IPS DF 19.7 (cell line): ENCODE measurements around the gene TMEM63C.
"Not testable (repeated sequence)": the region's sequence is repeated elsewhere in the genome, so short reads cannot be mapped to it uniquely, and the experiment has no call there.

Experiments used
- DNase-seq: peaks from one replicate; pipeline ENCODE4 v3.0.0-alpha.2; 2013; ENCODE audit warnings: low read depth, low spot score

The TMEM63C gene

DNA sequence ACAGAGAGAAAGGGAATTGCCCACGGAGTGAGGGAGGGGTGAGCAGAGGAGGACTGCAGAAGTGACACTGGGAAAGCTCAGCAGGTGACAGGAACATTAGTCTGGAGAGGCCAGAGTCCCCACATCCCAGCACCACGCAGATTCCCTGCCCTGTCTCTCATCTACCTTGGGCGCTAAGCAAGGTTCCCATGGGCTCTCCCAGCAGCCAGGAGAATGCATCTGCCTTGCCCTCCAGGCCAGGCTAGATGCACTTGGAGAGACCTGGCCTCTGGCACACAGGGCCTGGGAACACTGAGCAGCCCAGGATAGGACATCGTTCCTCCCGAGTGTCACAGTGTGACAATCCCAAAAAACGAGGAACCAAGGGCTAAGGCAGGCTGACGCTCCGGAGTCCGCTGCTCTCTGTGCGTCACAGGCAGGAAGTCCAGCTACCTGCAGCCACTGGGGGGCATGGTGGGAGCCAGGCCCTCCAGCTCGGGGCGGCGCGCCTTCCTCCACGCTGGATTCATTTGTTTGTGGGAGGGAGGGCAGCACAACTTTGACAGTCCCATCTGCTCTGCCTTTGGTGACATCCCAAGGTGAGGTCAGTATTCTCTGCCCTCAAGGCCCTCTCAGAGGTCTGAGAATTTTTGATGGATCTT lies 94.8 kb downstream of the TMEM63C start:
- no peak for DNase-seq

- DNase-seq = no peak
Observed at GRCh38 chr14:77276959-77277358, 95.4 kb downstream of the TMEM63C start.

- DNase-seq = no peak
Observed at GRCh38 chr14:77278461-77279230, 97.0 kb downstream of the TMEM63C start.

GRCh38 chr14:77279719-77280118 lies 98.1 kb downstream of the TMEM63C start:
- DNase-seq = no peak

DNA sequence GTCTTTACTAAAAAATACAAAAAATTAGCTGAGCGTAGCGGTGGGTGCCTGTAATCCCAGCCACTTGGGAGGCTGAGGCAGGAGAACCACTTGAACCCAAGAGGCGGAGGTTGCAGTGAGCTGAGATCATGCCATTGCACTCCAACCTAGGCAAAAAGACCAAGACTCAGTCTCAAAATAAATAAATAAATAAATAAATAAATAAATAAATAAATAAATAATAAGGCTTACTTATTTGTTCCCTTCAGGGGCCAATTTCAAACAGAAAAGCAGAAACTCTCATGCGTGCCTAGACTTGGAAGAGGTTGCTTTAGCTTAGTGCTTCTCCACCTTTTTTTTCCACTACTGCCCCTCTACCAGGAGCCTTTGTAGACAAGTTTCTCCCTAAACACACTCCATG lies 99.3 kb downstream of the TMEM63C start:
- not testable (repeated sequence) for DNase-seq

DNA sequence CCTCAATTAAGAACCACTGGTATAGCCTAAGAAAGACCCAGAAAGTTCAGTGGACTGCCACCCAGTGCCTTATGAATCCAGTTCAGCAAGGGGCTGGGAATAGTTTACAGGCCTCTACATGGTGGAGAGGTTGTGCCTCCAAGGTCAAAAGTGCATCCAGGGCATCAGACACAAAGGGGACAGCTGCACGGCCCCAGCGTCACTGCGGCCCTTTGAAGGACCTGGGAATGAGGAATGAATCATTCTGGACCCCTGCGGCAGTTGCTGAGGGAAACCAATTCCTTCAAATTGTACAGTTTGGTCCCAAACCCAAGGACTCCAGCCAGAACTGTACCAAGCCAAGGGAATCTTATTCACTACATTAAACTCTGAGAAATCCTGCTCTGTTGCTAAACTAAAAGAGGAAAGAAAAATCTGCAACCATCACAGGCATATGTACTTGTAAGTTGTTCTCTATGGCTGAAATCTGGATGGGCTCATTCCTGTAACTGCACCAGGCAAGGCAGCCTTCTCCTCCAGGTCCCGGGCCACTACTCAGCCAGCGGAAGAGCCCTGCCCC lies 100.3 kb downstream of the TMEM63C start:
- no peak for DNase-seq

GRCh38 chr14:77284066-77284465 lies 102.5 kb downstream of the TMEM63C start:
- DNase-seq = no peak

DNA sequence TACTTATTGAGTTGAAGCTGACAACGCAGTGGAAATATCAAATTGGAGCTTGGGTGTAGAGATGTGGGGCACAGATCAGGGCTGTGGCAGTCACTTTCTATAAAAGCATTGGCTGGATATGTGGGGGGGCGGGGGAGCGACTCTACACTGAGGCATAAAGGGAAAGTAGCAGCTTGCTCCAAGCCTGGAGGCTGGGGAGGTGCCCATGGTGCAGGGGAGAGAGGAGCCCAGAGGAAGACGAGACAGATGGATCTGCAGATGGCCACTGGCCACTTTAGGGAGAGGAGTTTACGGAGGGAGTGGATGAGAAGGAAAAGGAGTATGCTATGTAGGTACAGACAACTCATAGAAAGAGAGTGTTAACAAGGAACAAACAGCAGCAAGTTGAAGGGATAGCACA lies 102.9 kb downstream of the TMEM63C start:
- DNase-seq = no peak

DNA sequence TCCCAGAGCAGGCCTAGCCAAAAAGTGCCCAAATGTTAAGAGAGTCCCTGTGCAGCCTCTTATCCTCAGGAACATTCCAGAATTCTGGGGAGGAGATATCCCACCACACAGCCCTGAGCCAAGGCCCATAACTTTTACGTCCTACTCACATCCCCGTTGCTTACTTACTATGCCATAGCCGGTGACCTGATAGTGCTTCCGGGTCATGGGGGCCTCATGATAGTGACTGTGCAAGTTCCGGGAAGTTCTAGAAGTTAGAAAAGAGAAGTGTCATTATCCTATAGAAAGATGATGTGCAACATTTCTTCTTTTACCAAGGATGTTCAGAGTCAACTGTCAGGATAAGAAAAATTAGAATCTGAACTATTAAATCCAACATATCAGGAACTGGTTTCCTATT lies 105.0 kb downstream of the TMEM63C start:
- DNase-seq = no peak

GRCh38 chr14:77290705-77291104 lies 109.1 kb downstream of the TMEM63C start:
- no peak for DNase-seq

DNA sequence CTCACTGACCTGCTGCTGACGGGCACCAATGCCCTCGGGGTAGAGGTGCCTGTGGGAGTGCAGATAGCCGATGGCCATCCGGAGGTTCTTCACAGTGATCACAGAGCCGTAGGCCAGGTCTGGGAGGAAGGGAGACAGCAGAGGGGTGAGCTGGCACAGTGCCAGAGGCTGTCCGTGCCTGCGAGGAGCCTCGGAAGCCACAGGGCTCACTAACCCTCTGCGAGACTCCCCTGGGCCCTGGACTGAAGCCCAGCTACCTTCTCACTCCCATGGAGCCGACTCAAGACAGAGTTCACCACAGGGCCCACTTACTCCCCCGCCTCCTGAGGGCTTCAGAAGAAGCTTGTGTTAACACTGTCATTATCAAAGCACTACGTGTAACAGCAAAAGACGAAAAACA lies 114.6 kb downstream of the TMEM63C start:
- DNase-seq = no peak

DNA sequence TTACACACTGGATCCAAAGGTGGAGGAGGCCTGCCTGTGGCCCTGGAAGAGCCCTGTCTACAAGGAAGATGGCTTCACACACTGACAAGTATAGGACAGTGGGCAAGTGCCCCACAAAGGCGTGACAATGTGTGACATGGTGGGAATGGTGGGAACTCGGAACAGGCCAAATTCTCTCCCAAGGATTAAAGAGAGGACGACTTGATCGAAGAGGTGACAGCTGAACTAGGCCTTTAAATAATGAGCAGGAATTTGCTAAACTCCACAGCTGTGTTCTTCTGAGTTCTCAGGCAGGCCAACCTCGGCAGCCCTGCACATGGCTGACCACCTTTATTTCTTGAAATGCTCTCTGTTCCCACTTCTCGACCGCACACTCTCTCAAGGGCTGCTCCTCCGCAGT lies 115.3 kb downstream of the TMEM63C start:
- DNase-seq = no peak

GRCh38 chr14:77299771-77300170 lies 118.2 kb downstream of the TMEM63C start:
- no peak for DNase-seq

DNA sequence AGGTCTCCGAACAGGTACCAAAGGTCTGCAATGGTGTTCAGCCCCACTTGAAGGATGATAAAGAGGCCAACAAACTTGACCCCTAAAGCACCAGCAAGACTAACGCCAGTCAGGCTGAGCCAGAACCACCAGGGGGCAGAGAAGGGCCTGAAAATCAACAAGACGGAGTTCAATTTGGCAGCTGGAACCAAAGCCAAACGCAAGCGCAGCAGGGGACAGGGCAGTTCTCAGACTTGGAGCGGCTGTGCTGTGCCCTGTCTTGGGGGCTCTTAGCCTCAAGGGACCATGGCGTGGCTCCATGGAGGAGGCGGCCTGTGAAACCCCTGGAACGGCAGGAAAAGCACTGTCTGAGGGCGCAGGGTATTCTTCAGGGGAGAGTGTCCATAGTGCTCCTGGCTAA lies 119.5 kb downstream of the TMEM63C start:
- DNase-seq = peak; percentile 74

- no peak for DNase-seq
Observed at GRCh38 chr14:77302926-77303325, 121.3 kb downstream of the TMEM63C start.

GRCh38 chr14:77303417-77304156 lies 122.0 kb downstream of the TMEM63C start:
- DNase-seq = no peak

GRCh38 chr14:77305696-77306095 lies 124.1 kb downstream of the TMEM63C start:
- no peak for DNase-seq

DNA sequence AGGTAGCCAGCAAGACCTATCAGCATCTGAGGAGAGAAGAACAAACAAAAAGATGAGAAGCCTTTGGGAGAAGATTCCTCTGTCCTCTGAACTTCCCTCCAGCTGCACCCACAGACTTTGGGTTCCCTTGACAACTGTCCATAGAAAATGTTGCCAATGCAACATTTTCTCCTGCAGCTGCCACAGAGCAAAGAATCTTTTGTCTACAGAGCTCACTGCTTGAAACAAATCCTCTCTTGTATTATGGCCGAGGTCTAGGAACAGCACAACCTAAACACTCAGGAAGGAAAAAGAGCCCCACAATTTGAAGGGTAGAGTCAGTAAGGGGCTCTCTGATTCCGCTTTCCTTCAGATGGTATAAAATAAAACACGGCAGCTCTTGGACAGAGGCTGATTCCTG lies 124.8 kb downstream of the TMEM63C start:
- DNase-seq = no peak

- DNase-seq = no peak
Observed at GRCh38 chr14:77306851-77307496, 125.4 kb downstream of the TMEM63C start.
